Measurements from ENCODE around the gene NPRL2. TPM values are rescaled to one million over a fixed set of nuclear protein-coding genes. Genes with fewer than 3 reads are reported as not detected.

Gene NPRL2
- total and polyA plus RNA-seq, 9 of the 15 experiments (the other 6 are each of a cell fraction or from before 2014, with no cell fraction given), result 17.4 to 40.4 (median 24.4) TPM

DNA sequence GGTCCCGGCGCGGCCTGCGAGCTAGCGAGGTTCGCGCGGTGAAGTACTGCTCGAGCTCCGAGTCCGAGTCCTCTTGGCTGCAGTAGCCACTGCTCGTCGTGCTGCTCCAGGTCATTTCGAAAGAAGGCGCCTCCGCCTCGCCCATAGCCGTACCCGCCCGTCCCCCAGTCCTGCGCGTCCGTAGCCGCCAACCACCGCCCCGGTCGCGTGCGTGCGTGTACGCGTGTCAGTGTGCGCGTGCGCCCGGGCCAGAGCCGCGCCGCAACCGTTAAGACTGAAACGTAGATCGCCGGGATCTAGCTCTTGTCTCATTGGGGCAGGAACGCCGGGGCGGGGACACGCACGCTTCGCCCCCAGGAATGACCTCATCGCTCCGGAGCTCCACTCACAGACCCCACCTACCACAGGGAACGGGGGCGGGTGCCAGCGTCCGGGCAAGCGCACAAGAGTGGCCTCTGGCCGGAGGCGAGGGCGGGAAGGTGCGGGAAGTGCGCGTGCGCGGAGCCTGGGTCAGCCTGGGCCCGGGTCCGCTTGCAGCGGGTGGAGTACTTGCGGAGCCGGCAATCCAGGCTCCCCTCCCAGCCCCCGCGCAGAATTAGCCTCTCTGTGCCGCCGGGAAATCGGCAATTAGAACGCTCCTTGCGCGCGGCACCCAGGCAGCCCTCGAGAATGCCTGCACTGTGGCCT lies 13.3 kb downstream of the NPRL2 start (continued):
- TF ChIP-seq NCOA2 (IDR thresholded peaks at IDR 0.05; ENCODE audit: partially characterized antibody in 2 of 2) (no peak), KAT8 (IDR thresholded peaks at IDR 0.05; ENCODE audit: low read depth) (no peak), RAD51 (IDR thresholded peaks at IDR 0.05; ENCODE audit: borderline replicate concordance, low read depth) (no peak), SP1 (CRISPR knock-in tag; IDR thresholded peaks at IDR 0.05) (peak; percentile 64), GATAD2B (IDR thresholded peaks at IDR 0.05; ENCODE audit: borderline replicate concordance) (no peak), SNRNP70 (optimal IDR thresholded peaks at IDR 0.05; ENCODE audit: low read depth, low read length) (no peak), ZNF143 (CRISPR knock-in tag; IDR thresholded peaks at IDR 0.05) (no peak), EP400 (IDR thresholded peaks at IDR 0.05) (peak; percentile 93), SMARCA5 (IDR thresholded peaks at IDR 0.05) (no peak), POLR2G (IDR thresholded peaks at IDR 0.05; ENCODE audit: low read depth, low read length) (peak; percentile 88), CREM (IDR thresholded peaks at IDR 0.05; ENCODE audit: low read depth) (peak; percentile 84), RBM17 (IDR thresholded peaks at IDR 0.05; ENCODE audit: borderline replicate concordance, low read depth, low read length) (no peak), BCL6 (CRISPR knock-in tag; IDR thresholded peaks at IDR 0.05) (no peak), ZNF184 (CRISPR knock-in tag; IDR thresholded peaks at IDR 0.05) (no peak), BACH1 (tag; IDR thresholded peaks at IDR 0.05) (no peak), MYBL2 (IDR thresholded peaks at IDR 0.05; ENCODE audit: low read depth) (peak; percentile 85), MYBL2 (CRISPR knock-in tag; IDR thresholded peaks at IDR 0.05; ENCODE audit: borderline replicate concordance) (no peak), RBM34 (IDR thresholded peaks at IDR 0.05; ENCODE audit: borderline replicate concordance, insufficient read depth, low read length) (no peak), ARNT (IDR thresholded peaks at IDR 0.05) (no peak), HDAC2 (IDR thresholded peaks at IDR 0.05) (no peak; the same call in 1 of the 2 replicates), PHF21A (IDR thresholded peaks at IDR 0.05; ENCODE audit: borderline replicate concordance, low read depth) (no peak)
- TF ChIP-seq, protein P1, sequence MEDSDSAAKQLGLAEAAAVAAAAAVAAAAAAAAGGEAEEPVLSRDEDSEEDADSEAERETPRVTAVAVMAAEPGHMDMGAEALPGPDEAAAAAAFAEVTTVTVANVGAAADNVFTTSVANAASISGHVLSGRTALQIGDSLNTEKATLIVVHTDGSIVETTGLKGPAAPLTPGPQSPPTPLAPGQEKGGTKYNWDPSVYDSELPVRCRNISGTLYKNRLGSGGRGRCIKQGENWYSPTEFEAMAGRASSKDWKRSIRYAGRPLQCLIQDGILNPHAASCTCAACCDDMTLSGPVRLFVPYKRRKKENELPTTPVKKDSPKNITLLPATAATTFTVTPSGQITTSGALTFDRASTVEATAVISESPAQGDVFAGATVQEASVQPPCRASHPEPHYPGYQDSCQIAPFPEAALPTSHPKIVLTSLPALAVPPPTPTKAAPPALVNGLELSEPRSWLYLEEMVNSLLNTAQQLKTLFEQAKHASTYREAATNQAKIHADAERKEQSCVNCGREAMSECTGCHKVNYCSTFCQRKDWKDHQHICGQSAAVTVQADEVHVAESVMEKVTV (CRISPR knock-in tag; IDR thresholded peaks at IDR 0.05), result no peak
- TF ChIP-seq, protein P2, sequence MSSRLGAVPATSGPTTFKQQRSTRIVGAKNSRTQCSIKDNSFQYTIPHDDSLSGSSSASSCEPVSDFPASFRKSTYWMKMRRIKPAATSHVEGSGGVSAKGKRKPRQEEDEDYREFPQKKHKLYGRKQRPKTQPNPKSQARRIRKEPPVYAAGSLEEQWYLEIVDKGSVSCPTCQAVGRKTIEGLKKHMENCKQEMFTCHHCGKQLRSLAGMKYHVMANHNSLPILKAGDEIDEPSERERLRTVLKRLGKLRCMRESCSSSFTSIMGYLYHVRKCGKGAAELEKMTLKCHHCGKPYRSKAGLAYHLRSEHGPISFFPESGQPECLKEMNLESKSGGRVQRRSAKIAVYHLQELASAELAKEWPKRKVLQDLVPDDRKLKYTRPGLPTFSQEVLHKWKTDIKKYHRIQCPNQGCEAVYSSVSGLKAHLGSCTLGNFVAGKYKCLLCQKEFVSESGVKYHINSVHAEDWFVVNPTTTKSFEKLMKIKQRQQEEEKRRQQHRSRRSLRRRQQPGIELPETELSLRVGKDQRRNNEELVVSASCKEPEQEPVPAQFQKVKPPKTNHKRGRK (tag; IDR thresholded peaks at IDR 0.05), result no peak
- TF ChIP-seq, protein P3, sequence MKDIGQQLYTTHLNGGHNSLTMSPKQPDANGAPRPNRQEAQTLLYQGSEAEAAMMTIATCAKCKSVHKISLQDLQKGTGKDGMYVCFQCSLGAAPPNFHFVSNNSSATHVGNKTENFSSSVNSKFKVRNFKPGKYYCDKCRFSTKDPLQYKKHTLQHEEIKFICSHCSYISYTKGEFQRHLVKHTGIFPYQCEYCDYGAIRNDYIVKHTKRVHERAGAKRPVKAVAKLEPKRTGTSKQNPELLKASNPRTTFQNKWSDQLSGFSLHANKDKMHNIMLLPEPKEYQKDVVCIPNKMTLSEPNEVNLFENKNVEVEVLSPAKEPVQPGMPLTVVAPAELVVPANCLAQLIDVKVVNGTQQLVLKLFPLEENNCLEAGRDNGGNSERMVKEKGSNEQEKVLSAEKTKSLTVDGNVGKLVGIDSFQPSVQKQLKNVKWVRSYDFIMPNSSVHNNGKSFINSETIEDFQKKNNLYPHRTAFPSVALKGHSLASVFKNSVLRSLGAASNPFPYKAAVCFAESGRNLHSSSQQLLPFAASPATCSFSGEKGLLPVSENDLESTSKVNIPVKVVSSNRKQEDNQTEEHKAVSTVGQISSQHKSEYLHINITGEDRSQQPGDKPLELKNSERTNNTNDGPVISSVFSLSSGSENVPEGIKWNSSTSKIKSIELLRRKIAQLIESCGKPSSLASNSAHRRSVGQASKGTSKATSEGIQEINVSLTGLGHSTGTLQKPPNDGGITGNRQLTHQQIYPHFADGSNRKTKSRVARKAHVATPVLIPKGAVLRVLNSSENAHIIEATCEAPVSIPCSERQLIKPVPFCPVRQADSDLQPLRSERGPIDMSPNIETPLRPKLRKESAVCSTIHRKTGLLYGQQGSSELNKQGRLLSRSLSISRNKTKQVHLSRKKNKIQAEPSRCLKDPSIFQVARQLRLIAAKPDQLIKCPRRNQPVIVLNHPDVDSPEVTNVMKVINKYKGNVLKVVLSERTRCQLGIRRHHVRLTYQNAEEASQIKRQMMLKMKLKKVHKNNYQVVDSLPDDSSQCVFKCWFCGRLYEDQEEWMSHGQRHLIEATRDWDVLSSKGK (CRISPR knock-in tag; IDR thresholded peaks at IDR 0.05), result no peak

Measured in K562 (cell line).